GM19324 (cell line): ENCODE results near the gene DUSP28.
"Not testable (repeated sequence)": the region's sequence is repeated elsewhere in the genome, so short reads cannot be mapped to it uniquely, and the experiment has no call there.

Source experiments
- ATAC-seq: cut with Tn5 transposase; IDR thresholded peaks from one replicate; pipeline ENCODE4 v1.9.1; 2021; ENCODE audit warnings: mild to moderate bottlenecking, moderate library complexity; ENCODE audit not compliant: unreplicated experiment, low FRiP score

DUSP28 gene

DNA sequence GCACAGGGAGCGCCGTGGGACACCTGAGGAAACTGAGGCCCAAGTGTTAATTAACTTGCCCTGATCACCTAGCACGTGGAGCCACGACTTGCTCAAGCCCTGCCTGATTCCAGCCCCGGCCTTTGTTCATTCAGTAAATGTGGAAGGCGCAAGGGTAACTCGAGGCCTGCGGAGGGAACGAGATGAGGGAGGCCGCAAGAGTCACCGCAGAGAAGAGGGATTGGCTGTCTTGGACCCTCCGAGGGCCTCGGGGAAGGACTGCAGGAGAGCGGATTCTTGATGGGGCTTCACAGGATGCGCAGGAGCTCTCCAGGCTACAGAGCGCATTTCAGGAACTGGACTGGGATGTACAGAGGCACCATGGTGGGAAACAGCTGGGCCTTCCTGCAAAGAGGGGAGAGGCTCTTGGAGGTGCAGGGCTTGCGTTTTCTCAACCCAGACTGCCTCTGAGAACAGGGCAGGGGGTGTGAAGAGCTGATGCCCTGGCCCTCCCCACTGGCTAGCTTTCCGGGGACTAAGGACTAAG lies 1.9 kb upstream of the DUSP28 start:
- ATAC-seq, result no peak

DNA sequence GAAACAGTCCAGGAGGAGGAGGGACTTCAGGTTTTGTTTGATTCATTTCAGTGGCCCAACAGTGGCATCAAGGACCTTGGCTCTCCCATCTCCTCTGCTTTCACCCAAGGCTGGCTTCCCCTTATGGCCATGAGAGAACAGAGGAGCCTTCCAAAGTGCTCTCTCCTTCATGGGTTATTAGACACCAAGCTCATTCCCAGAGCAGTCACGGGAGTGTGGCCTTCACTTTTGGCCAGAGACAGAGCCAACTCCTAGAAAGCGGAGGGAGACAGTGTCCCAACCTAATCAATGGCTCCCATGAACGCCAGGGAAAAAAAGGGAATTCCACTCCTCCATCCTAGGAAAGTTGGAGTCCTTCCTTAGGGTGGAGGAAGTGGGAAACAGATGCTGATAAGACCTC lies 871 bp upstream of the DUSP28 start:
- no peak for ATAC-seq

DNA sequence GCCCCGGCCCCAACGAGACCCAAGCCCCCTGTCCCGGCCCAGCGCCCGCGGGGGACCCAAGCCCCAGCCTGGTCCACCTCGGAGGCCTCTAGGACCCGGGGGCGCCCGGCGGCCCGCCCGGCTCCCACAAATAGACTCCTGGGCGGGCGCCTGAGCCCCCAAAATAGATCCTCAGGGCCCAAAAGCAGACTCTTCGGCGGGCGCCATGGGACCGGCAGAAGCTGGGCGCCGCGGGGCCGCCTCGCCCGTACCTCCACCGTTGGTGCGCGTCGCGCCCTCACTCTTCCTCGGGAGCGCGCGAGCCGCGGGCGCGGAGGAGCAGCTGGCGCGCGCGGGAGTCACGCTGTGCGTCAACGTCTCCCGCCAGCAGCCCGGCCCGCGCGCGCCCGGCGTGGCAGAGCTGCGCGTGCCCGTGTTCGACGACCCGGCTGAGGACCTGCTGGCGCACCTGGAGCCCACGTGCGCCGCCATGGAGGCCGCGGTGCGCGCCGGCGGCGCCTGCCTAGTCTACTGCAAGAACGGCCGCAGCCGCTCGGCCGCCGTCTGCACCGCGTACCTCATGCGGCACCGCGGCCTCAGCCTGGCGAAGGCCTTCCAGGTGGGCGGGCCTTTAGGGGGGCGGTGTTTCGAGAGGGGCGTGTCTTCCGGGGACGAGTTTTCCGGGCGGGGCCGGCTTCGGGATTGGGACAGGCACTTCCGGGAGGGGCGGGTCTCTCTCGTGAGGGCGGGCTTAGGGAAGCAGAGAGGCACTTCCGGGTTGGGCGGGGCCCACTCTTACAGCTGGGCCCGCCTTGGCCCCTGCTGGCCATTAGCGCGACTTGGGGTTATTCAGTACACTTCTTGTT lies 545 bp downstream of the DUSP28 start:
- peak; percentile 67 for ATAC-seq

DNA sequence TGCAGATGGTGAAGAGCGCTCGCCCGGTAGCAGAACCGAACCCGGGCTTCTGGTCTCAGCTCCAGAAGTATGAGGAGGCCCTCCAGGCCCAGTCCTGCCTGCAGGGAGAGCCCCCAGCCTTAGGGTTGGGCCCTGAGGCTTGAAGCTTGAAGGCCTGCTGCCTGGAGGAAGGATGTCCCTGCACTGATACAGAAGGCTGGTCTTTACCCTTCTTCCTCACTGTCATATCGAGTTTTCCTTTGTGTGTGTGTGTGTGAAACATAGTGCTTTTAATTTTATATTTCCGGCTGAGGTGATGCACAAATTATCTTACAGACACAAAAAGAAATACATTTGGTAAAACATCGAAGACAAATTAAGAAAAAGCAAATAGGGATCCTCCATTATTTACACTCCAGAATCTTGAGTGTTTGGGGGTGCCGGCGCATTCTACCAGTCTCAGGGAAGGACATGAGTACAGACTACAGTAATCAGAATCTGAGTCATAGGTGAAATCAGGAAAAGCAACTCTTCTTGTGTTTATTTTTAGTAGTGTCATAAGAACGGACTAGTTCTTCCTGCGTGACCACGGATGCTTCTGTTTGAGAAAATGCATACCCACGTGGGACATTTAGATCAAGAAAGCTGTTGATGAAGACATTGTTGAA lies 1.3 kb downstream of the DUSP28 start:
- ATAC-seq, result no peak

DNA sequence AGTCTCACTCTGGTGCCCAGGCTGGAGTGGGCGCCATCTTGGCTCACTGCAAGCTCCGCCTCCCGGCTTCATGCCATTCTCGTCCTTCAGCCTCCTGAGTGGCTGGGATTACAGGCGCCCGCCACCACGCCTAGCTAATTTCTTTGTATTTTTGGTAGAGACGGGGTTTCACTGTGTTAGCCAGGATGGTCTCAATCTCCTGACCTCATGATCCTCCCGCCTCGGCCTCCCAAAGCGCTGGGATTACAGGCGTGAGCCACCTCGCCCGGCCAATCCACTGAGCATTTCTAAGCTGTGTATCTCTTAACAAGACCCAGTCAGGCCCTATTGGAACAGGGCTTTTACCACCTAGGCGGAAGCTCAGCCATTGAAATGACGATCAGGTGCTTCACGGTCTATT lies 3.1 kb downstream of the DUSP28 start:
- not testable (repeated sequence) for ATAC-seq

DNA sequence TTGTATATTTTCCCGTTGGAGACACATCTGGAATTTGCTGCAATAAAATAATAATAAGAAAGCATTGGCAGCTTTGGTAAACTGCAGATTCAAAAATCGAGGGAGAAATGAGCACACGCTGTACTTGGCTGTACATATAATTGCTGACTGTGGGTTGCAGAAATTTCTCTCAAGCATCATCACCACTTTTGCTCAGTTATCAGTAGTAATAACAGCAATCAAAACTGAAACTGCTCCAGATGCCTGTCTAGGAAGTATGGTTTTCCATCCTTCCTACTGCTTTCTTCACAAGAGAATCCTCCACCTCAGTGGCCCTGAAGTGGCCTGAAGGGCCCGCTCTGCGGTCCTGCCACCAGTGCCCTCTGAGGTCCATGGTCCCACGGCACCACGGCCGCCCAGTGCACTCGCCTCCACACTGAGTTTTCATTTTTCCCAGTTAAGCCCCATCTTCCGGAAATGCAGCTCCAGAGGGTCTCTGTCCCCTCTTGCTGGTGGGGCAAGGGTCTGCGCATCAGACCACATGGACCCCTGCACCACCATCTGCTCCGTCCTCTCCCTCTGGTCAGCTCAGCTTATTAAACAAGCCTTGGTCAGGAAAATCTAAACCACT lies 3.9 kb downstream of the DUSP28 start:
- ATAC-seq, result no peak

DNA sequence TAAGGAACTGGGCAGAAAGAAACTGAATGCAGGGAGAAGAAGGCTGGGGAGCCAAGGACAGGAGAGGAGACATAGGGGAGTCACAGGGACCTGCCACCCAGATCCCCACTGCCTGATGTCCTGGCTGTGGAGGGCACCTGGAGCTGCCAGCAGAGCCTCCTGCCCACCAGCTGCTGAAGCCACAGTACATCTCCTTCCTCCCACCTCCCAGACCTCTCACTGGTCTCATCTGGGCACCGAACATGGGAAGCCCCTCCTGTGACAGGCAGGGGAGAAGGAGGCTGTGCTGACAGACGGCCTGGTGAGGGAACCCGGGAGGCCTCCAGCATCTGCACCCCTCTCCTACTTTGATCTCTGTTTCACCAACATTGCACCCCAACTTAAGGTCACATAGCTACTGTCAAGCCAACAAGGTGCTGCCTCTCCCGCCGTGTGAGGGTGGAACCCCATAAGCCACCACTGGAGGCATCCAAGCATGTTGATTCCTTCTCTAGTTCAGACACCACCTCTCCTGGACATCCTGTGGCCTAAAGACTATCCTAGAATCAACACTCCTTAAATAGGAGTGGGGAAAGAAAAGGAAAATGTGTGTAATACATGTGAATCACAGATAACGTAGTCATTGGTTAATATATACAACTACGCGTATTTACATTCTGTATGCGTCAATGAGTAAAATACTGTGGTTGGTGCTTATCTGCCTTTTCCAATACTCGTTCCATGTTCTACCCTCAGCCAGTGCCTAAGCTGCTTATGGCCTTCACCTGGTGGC lies 4.6 kb downstream of the DUSP28 start:
- ATAC-seq, result no peak

DNA sequence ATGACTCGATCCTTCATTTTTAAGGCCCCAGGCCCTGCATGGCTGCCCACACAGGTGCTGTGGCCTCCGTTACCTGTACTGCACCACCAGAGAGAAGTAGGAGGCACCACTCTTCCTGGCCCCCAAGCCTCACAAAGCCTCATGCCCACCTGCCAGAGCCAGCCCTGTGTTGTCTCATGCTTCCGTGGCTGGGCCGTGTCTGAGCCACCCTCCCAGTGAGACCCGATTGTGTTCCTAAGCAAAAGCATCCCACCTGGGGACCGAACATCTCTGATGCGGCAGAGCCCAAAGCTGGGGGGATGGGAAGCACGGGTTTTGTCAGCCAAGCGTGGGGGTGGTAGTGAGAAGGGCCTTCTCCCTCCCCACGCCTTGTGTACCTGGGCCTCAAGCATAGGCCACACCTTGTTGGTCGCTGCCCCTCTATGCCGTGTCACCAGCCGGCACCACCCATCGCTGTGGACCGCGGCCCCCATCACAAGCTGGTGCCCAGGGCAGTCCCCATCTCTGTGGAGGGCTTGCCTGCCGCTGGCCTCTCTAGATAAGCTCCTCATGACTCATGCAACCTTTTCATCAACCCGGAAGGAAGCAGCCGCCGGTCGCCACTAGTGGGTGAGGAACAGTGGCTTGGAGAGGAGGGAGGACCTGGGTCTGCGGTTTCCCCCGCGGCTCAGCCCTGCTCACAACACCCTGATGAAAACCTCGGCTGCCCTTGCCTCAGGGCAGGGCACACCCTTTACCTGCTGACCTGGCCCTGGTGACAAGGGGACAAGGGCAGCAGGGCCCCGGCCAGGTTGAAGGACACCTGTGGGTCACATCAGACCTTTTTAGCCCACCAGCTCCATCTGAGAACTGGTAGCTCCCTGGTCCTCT lies 5.4 kb downstream of the DUSP28 start:
- peak; percentile 32 for ATAC-seq

DNA sequence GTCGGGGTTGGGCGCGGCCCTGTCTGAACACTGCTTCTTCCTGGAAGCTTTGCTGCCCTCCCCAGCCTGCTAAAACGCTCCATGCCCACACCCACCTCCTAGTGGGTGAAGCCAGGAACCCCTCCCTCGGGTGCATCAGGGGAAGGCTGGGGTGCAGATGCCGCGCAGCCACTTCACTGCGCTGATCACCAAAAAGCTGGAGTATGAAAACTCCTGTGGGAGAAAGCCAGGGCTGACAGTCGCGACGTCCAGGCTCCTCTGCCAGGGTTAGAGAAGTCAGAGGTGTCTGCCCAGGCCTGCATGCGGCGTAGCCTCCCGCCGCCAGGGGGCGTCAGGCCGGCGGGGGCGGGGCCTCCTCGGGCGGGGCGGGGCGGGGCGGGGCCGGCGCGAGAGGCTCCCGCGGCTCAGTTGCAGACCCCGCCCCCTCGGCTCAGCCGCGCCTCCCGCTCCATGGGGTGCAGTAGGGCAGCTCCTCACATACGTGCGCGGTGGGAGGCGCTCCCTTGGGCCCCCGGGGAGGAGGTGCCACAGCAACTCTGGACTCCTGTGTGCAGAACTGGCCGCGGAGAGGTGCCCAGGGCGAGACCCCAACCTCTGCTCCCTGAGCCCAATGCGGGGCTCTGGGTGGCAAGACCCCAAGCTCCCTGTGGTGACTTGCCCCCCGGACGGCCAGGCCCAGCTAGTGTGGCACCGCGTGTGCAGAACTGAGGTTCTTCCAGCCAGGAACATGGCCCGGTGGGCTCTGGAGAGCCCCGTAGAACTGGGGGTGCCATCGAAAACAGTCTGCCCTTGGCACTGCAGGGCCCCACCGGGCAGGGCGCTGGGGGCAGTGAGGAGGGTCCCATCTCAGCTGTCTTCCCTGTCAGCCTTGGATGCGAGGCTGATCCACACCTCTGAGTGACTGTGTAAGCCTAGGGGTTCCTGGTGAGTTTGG lies 6.3 kb downstream of the DUSP28 start:
- peak; percentile 38 for ATAC-seq

DNA sequence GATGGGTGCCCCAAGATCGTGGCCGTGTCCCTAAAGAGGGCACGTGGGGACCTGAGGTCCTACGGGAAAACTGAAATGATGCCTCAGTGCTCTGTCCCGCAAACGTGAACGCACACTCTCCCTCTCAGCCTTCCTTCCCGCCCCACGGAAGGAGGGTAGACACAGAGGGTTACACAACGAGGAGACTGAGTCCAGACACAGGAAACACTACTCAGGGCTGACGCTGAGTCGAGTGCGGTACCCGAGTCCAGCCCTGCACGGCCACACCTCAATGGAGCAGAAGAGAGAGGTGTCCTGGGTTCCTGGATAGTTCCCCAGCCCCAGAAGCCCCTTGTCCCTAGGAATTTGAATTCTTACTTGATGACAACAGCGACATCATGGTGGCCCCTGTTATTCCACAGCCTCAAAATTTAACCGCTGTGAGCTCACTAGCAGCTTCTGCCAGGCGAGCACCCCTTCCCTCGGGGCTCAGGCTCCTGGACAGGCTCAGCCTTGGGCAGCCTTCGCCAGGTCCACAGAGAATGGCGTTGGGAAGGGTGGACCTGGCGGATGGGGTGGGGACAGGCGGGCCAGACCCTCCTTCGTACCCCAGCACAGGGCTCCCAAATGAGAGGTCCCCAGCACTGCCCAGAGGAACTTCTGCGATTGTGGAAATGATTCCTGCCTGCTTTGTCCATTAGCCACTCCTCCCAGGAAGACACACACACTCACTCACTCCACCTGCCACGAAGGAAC lies 7.1 kb downstream of the DUSP28 start:
- ATAC-seq, result no peak

DNA sequence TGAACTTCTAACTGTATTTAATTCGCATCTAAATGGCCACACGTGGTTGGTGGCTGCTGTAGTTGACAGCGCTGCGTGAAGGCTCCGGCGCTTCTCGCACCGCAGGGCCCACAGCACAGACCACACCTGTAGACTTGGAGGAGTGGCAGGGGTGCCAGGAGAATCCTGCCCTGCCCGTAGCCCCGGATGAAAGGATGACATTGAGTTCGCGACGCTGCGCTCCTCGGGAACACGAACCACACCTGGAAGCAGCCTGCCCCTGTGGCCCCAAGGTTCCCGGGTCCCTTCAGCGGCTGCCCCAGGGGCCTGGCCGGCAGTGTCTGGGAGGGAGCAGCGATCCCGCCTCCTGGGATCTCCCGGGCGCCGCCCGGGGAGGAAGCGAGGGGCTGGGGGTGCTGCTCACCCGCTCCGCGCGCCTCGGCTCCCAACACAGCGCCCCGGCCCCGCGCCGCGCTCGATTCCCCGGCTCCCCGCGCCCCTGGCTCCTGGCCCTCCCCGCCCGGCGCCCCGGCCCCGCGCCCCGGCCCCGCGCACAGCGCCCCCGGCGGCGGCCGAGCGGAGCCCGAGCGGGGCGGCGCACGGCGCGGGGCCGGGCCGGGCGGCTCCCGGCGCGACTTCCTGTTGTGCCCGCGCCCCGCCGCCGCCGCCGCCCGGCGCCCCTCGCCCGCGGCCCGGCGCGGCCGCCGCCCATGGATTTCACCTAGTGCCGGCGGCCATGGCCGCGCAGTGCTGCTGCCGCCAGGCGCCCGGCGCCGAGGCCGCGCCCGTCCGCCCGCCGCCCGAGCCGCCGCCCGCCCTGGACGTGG lies 7.9 kb downstream of the DUSP28 start, which contains the start of gene RNPEPL1:
RNPEPL1 (plus strand) TSS at position 613 of the 806 bp plus-strand sequence; CDS start at position 716, 103 bp downstream.
- ATAC-seq, result peak; percentile 35

DNA sequence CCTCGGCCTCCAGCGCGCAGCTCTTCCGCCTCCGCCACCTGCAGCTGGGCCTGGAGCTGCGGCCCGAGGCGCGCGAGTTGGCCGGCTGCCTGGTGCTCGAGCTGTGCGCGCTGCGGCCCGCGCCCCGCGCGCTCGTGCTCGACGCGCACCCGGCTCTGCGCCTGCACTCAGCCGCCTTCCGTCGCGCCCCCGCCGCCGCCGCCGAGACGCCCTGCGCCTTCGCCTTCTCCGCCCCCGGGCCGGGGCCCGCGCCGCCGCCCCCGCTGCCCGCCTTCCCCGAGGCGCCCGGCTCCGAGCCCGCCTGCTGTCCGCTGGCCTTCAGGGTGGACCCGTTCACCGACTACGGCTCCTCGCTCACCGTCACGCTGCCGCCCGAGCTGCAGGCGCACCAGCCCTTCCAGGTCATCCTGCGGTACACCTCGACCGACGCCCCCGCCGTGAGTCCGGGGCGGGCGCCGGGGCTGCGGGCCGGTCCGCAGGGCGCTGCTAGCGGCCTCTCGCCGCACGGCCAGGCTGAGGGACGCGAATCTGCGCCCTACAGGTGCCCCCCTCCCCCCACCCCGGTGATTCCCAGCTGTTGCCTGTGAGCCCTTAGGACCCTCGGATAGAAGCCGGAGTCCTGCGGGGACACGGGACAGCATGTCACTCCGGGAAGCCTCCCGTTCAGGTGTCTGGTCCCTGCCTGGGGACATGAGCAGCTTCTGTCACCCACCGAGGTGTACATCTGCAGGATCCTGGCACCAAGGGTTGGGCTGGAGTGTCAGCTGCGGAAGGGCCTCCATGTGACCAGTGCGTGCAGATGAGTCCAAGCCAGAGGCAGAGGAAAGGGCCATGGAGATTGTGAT lies 8.7 kb downstream of the DUSP28 start:
- ATAC-seq, result peak; percentile 30

DNA sequence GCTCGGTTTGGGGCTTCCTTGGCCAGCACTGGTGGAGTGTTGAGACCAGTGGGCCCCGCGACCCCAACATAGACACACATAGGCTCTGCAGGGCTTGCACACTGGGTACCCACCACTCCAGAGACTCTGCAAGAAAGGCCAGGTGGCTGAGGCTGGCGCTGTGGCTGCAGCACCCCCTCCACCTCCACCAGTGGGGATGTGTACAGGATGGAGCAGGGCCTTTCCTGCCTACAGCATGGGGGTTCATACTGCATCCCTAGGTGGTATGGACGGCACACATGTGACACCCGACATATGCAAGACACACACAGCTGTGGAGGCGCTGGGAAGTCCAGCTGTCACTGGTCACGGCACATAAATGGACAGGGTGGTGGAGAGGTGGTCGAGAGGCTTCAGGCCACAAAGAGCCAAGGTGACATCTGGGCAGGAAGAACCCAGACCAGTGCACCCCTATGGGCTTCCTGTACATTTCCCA lies 9.4 kb downstream of the DUSP28 start:
- no peak for ATAC-seq

DNA sequence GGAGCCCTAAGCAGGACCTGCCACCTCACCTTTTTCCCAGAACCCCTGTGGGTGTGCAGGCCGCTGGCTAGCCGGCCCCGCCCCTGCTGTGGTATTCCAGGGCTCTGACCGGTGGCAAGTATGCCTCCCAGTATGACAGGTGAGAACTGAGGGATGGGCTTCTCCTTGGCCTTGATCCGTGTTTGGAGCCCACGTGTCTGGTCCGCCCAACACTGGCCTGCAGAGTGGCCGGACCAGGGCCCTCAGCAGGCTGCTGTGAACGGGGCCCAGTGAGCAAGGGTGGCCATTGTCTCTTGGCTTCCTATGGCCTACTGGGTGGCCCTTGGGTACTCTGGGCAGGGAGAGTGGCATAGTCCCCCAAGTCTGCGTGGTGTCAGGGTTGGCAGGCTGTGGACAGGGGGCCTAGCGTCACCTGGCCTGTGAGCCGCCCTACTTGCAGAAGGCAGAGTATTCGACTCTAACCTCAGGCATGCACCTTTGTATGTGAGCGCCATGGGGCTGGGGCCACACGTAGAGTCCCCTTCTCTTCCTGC lies 9.9 kb downstream of the DUSP28 start:
- ATAC-seq, result no peak

DNA sequence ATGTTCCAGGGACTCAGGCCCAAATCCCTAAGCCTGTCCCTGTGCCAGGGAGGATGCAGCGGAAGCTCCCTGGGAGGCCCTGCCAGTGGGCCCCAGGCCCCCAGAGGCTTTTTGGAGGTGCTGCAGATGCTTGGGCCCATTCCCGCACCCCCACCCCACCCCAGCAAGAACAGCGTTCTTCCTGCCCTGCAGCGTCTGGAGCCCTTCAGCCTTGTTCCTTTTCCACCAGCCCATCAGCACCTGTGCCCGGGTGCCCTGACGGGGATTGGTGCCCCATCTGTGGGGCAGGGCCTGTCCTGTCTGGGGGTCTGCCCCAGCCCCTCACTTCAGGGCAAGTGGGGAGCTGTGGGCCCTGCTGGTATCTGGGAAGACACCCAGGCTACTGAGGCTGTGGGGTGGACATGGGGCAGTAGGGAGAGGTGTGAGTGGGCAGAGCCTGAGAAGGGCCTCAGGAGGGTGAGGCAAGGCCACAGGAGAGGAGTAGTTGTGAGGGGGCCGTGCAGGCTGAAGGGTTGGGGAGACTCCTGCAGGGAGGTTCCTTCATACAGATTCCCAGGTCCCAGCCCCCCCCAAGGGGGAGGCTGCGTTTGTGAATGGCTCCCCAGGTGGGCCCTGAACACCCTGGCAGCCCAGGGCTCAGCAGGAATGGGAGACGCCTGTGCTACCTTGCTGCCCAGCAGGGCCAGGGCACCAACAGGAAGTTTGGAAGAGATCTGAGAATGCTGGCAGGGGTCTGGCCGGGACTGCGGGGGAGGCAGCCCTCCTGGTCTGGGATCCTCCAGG lies 10.6 kb downstream of the DUSP28 start:
- ATAC-seq, result no peak
